ENCODE measurements around the gene SLC15A5.

Gene SLC15A5

DNA sequence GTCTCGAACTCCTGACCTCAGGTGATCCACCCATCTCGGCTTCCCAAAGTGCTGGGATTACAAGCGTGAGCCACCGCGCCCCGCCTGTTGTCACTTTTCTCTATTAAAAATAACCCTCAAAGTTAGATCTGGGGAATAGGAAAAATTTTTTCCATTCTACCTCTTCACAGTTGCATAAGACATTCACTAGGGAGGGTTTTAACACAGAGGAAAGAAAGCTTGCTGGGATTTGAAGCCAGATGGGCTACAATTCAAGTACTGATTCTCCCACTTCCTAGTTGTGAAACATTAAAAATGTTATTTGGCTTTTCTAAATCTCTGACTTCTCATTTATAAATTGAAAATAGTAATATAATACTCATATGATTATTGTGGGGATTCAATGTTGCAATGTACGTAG is 23.3 kb upstream of the SLC15A5 start:
- no peaks in the 10 kb centered on the region for H3F3A ChIP-seq (ENCODE audit: insufficient read depth)
- H3K9ac ChIP-seq (ENCODE audit: low read length), result no peak overlapping the region
- H4K20me1 ChIP-seq (ENCODE audit: low read depth, low read length), result no peaks in the 10 kb centered on the region
- TF ChIP-seq EZH2phosphoT487 (conservative IDR thresholded peaks at IDR 0.05; ENCODE audit: low read length), result no peak
- TF ChIP-seq, protein P1, sequence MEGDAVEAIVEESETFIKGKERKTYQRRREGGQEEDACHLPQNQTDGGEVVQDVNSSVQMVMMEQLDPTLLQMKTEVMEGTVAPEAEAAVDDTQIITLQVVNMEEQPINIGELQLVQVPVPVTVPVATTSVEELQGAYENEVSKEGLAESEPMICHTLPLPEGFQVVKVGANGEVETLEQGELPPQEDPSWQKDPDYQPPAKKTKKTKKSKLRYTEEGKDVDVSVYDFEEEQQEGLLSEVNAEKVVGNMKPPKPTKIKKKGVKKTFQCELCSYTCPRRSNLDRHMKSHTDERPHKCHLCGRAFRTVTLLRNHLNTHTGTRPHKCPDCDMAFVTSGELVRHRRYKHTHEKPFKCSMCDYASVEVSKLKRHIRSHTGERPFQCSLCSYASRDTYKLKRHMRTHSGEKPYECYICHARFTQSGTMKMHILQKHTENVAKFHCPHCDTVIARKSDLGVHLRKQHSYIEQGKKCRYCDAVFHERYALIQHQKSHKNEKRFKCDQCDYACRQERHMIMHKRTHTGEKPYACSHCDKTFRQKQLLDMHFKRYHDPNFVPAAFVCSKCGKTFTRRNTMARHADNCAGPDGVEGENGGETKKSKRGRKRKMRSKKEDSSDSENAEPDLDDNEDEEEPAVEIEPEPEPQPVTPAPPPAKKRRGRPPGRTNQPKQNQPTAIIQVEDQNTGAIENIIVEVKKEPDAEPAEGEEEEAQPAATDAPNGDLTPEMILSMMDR (IDR thresholded peaks at IDR 0.05; ENCODE audit: insufficient read depth, low read length, poor library complexity, severe bottlenecking), result no peak
- H3K4me2 ChIP-seq (ENCODE audit: low read depth, low read length, poor library complexity, severe bottlenecking), result no peak overlapping the region
- H3K27me3 ChIP-seq (ENCODE audit: low read length), result no peaks in the 10 kb centered on the region
- H3K36me3 ChIP-seq (ENCODE audit: low read length), result no peaks in the 10 kb centered on the region
- no peak overlapping the region for H3K27ac ChIP-seq (ENCODE audit: low read depth, low read length)
- no peaks in the 10 kb centered on the region for H3K9me3 ChIP-seq (ENCODE audit: insufficient read depth, low read length)
- H3K4me3 ChIP-seq (ENCODE audit: insufficient read depth, low read length, poor library complexity, severe bottlenecking), result no peak overlapping the region
- no peak overlapping the region for H2AFZ ChIP-seq (ENCODE audit: low read depth, low read length, severe bottlenecking)
- H3K9me2 ChIP-seq (replicated peaks; ENCODE audit: insufficient read depth, low read length), result 0 out of 2 replicates have a peak, but pooled peaks cover 4% of the 10 kb centered on the region
- no peaks in the 10 kb centered on the region for H3K79me2 ChIP-seq (ENCODE audit: insufficient read depth, low read length)

DNA sequence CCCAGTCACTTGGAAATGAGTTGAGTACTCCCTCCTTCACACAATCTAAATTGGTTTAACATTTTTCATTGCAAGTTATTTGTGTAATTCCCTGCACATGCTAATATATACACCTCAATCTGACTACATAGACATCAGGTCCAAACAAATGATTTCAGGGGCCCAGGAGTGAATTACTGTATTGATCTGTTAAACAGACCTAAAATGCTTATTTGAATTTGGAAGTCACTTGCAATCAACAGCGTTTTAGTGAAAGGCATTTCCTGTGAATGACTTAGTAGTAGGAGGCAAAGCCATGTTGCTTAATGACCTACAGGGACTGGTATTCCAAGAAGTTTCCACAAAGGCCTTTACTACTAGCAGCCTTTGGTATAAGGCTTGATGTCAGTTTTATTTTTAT is 22.6 kb upstream of the SLC15A5 start:
- H4K20me1 ChIP-seq (ENCODE audit: low read depth, low read length), result no peaks in the 10 kb centered on the region
- TF ChIP-seq EZH2phosphoT487 (conservative IDR thresholded peaks at IDR 0.05; ENCODE audit: low read length), result no peak
- TF ChIP-seq, protein P1 (IDR thresholded peaks at IDR 0.05; ENCODE audit: insufficient read depth, low read length, poor library complexity, severe bottlenecking), result no peak

DNA sequence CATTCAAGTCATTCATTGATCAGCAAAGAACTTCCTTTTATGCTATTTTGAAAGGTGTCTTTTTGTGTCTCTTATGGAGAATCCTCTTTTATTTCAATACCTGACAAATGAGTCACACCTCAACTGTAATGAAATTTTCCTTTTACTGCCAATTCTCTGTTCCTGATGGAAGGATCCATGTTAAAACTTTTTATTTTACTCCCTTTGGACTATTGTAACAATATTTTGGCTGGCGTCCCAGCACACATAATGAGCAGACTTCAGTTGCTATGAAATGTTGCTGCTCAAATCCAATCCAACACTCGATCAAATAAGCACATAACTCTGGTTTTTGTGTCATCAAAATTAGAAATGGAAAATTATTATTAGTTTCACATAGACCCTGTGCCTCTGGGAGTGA is 21.9 kb upstream of the SLC15A5 start:
- Histone ChIP-seq H2AFZ (ENCODE audit: low read depth, low read length, severe bottlenecking) (no peak overlapping the region), H3K9me3 (ENCODE audit: insufficient read depth, low read length) (no peaks in the 10 kb centered on the region), H3K79me2 (ENCODE audit: insufficient read depth, low read length) (no peaks in the 10 kb centered on the region), H3K4me3 (ENCODE audit: insufficient read depth, low read length, poor library complexity, severe bottlenecking) (no peak overlapping the region), H3K27me3 (ENCODE audit: low read length) (no peaks in the 10 kb centered on the region), H4K20me1 (ENCODE audit: low read depth, low read length) (no peaks in the 10 kb centered on the region), H3K9ac (ENCODE audit: low read length) (no peak overlapping the region), H3K27ac (ENCODE audit: low read depth, low read length) (no peak overlapping the region), H3K4me2 (ENCODE audit: low read depth, low read length, poor library complexity, severe bottlenecking) (no peak overlapping the region), H3F3A (ENCODE audit: insufficient read depth) (no peaks in the 10 kb centered on the region), H3K36me3 (ENCODE audit: low read length) (no peaks in the 10 kb centered on the region), H3K9me2 (replicated peaks; ENCODE audit: insufficient read depth, low read length) (0 out of 2 replicates have a peak, but pooled peaks cover 4% of the 10 kb centered on the region)
- TF ChIP-seq, protein P1 (IDR thresholded peaks at IDR 0.05; ENCODE audit: insufficient read depth, low read length, poor library complexity, severe bottlenecking), result no peak
- no peak for TF ChIP-seq EZH2phosphoT487 (conservative IDR thresholded peaks at IDR 0.05; ENCODE audit: low read length)

More for the DNA sequence above, 22.6 kb upstream of the SLC15A5 start:
- no peak overlapping the region for H3K9ac ChIP-seq (ENCODE audit: low read length)
- no peaks in the 10 kb centered on the region for H3K27me3 ChIP-seq (ENCODE audit: low read length)
- no peaks in the 10 kb centered on the region for H3K36me3 ChIP-seq (ENCODE audit: low read length)
- H3K9me3 ChIP-seq (ENCODE audit: insufficient read depth, low read length), result no peaks in the 10 kb centered on the region
- no peak overlapping the region for H3K4me3 ChIP-seq (ENCODE audit: insufficient read depth, low read length, poor library complexity, severe bottlenecking)
- H3K9me2 ChIP-seq (replicated peaks; ENCODE audit: insufficient read depth, low read length), result 0 out of 2 replicates have a peak, but pooled peaks cover 4% of the 10 kb centered on the region
- H2AFZ ChIP-seq (ENCODE audit: low read depth, low read length, severe bottlenecking), result no peak overlapping the region
- H3F3A ChIP-seq (ENCODE audit: insufficient read depth), result no peaks in the 10 kb centered on the region
- H3K27ac ChIP-seq (ENCODE audit: low read depth, low read length), result no peak overlapping the region
- no peak overlapping the region for H3K4me2 ChIP-seq (ENCODE audit: low read depth, low read length, poor library complexity, severe bottlenecking)
- no peaks in the 10 kb centered on the region for H3K79me2 ChIP-seq (ENCODE audit: insufficient read depth, low read length)
